Suprapubic skin (tissue), 3 donors: ENCODE results near the gene CHD2.

ENCODE experiments used
- POLR2AphosphoS5 ChIP-seq, 3 donors: sonication (generic); formaldehyde crosslinking; IDR thresholded peaks; one replicate each; pipeline ENCODE4 v1.6.1; 2017; ENCODE audit warnings: antibody characterized with exemption in 3 of 3
- TF ChIP-seq, protein P1 (sequence below), 2 donors: fragments of 200-600 bp in 1 of 2; fragments of 450-650 bp in 1 of 2; sonication (generic) in 1 of 2; IDR thresholded peaks; one replicate each; pipeline ENCODE4 v1.5.1; 2016 to 2019; ENCODE audit warnings: antibody characterized with exemption in 2 of 2, mild to moderate bottlenecking in 1 of 2, moderate library complexity in 1 of 2

DNA sequence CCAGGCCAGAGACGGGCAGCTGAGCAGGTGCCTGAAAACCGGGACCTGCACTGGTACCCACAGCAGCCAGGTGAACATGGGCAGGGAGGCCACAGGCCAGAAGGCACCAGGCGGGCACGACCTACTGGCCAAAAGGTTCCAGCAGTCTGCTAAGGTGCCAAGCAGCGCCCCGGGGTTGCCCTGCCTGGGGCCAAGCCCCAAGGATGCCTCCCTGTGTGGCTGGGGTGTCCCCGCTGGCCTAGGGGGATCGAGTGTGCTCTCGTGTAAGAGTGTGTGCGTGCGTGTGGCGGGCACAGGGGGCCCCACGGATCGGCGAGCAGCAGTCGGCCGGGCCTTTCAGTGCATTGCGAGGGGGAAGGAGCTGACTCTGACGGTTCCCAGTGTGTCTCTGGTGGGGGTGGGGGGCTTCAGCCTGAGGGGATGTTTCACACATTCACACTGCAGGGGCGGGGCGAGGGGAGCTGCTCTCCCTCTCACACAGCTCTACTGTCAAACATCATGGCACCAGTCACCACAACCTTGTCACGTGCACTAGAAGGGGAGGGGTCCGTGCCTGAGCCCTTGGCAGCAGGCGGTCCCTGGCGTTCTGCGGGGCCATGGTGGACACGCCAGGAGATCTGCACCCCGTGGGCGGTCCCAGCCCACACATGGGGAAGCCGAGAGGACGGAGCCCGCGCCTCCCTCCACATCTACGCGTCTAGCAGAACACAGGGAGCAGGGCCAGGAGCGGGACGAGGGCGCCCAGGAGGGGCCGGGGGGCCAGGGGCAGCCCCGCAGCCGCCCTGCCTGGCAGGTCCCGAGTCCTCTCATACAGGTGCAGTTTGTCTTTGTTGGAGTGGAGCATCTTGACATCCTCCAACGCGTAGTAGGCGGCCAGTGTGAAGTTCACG is 144.4 kb downstream of the CHD2 start:
- TF ChIP-seq, protein P1, sequence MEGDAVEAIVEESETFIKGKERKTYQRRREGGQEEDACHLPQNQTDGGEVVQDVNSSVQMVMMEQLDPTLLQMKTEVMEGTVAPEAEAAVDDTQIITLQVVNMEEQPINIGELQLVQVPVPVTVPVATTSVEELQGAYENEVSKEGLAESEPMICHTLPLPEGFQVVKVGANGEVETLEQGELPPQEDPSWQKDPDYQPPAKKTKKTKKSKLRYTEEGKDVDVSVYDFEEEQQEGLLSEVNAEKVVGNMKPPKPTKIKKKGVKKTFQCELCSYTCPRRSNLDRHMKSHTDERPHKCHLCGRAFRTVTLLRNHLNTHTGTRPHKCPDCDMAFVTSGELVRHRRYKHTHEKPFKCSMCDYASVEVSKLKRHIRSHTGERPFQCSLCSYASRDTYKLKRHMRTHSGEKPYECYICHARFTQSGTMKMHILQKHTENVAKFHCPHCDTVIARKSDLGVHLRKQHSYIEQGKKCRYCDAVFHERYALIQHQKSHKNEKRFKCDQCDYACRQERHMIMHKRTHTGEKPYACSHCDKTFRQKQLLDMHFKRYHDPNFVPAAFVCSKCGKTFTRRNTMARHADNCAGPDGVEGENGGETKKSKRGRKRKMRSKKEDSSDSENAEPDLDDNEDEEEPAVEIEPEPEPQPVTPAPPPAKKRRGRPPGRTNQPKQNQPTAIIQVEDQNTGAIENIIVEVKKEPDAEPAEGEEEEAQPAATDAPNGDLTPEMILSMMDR (IDR thresholded peaks at IDR 0.05) = no peak
- TF ChIP-seq POLR2AphosphoS5 (IDR thresholded peaks at IDR 0.05) = no peak
